NB4 (cell line): ENCODE measurements around the gene RHBDF2.

Source experiments
- CTCF ChIP-seq: IDR thresholded peaks from one replicate; pipeline ENCODE4 v1.5.1; 2012; ENCODE audit warnings: low read depth, low read length
- MYC ChIP-seq: IDR thresholded peaks from 2 replicates; pipeline ENCODE4 v1.6.1; 2011; ENCODE audit warnings: low read depth, low read length

GRCh38 chr17:76469076-76469990, 31.9 kb downstream of the RHBDF2 start:
- TF ChIP-seq CTCF (no peak), MYC (no peak)
